ENCODE results near the gene TMEM236. TPM values are rescaled to one million over a fixed set of nuclear protein-coding genes. Genes with fewer than 3 reads are reported as not detected.

Gene TMEM236
- total and polyA plus RNA-seq, 7 donors = 0.15 to 1.0 (median 0.59) TPM

DNA sequence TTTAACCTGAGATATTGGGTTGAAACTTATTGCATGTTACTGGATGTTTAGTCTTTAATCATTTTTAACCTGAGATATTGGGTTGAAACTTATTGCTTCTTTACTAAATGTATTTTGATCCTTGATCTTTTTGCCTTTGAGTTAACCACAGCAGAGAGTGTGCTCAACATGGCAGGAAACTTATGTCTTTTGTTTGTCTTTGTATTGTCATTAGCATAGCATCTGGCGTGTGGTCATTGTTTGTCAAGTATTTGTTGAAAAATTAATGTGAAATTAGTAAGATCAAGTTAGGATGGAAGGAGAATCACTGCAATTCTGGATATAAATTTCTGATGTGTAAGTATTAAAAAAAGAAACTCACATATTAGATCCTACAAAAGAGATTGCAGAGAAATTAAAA, 65.3 kb downstream of the TMEM236 start:
- Histone ChIP-seq H3K4me1 (no peaks in the 10 kb centered on the region), H3K36me3 (ENCODE audit: insufficient read depth in 1 of 2, low read depth in 1 of 2) (no peaks in the 10 kb centered on the region), H3K4me3 (no peak overlapping the region), H3K27ac (no peak overlapping the region), H3K27me3 (ENCODE audit: insufficient read depth in 3 of 3, low read length in 2 of 3) (no peaks in the 10 kb centered on the region), H3K9me3 (no peaks in the 10 kb centered on the region)
- TF ChIP-seq, protein P1, sequence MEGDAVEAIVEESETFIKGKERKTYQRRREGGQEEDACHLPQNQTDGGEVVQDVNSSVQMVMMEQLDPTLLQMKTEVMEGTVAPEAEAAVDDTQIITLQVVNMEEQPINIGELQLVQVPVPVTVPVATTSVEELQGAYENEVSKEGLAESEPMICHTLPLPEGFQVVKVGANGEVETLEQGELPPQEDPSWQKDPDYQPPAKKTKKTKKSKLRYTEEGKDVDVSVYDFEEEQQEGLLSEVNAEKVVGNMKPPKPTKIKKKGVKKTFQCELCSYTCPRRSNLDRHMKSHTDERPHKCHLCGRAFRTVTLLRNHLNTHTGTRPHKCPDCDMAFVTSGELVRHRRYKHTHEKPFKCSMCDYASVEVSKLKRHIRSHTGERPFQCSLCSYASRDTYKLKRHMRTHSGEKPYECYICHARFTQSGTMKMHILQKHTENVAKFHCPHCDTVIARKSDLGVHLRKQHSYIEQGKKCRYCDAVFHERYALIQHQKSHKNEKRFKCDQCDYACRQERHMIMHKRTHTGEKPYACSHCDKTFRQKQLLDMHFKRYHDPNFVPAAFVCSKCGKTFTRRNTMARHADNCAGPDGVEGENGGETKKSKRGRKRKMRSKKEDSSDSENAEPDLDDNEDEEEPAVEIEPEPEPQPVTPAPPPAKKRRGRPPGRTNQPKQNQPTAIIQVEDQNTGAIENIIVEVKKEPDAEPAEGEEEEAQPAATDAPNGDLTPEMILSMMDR (IDR thresholded peaks at IDR 0.05) = no peak
- DNase-seq (no peak), ATAC-seq (no peak)
- WGBS, 3 donors = 73 to 81% (median 77%) methylated on average over 1 of the region's 1 CpG
- intact Hi-C loops (cut with DNase I) = no loop called here

DNA sequence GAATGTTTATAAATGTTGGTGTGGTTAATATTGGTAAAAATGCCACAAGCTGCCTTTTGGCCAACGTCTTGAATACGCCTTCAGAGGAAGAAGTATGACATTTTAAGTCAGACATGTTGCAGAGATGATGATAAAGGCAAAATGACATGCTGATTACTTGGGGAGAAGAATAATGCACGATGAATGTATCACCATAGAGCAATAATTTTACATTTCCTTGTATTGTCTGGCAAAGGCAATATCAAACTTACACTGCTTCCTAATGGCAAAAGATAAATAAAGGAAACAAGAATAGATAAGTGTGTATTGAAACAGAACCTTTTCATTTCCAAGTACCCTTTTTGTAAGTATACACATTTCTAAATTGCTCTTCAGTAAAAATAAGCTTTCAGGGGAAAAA, 65.8 kb downstream of the TMEM236 start:
- DNase-seq (no peak), ATAC-seq (no peak)
- H3K36me3 ChIP-seq (ENCODE audit: insufficient read depth in 1 of 2, low read depth in 1 of 2) = no peaks in the 10 kb centered on the region
- TF ChIP-seq, protein P1 (IDR thresholded peaks at IDR 0.05) = no peak
- 74 to 82% (median 78%) methylated on average over 3 of the region's 3 CpGs for WGBS, 3 donors
- no peak overlapping the region for H3K4me3 ChIP-seq
- no peak overlapping the region for H3K27ac ChIP-seq
- intact Hi-C loops (cut with DNase I) = no loop called here
- no peaks in the 10 kb centered on the region for H3K27me3 ChIP-seq (ENCODE audit: insufficient read depth in 3 of 3, low read length in 2 of 3)
- no peaks in the 10 kb centered on the region for H3K4me1 ChIP-seq
- H3K9me3 ChIP-seq = no peaks in the 10 kb centered on the region

DNA sequence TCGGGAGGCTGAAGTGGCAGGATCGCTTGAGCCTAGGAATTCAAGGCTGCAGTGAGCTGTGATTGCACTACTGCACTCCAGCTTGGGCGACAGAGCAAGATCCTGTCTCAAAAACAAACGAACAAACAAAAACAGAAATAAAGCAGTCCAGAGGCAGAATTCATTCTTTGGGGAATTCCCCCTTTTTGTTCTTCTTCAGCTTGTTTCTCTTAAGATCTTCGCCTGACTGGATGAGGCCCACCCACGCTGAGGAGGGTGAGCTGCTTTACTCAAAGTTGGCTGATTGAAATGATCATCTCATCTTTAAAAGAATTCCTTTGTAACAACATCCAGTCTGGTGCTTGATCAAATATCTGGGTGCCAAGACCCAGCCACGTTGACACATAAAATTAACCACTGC, 67.8 kb downstream of the TMEM236 start:
- ATAC-seq (no peak), DNase-seq (no peak)
- TF ChIP-seq, protein P1 (IDR thresholded peaks at IDR 0.05) = no peak
- WGBS, 3 donors = 75 to 78% (median 78%) methylated on average over 7 of the region's 7 CpGs
- Histone ChIP-seq H3K4me1 (no peaks in the 10 kb centered on the region), H3K27me3 (ENCODE audit: insufficient read depth in 3 of 3, low read length in 2 of 3) (no peaks in the 10 kb centered on the region), H3K27ac (no peak overlapping the region), H3K4me3 (no peak overlapping the region), H3K36me3 (ENCODE audit: insufficient read depth in 1 of 2, low read depth in 1 of 2) (no peaks in the 10 kb centered on the region), H3K9me3 (no peaks in the 10 kb centered on the region)
- intact Hi-C loops (cut with DNase I) = no loop called here

DNA sequence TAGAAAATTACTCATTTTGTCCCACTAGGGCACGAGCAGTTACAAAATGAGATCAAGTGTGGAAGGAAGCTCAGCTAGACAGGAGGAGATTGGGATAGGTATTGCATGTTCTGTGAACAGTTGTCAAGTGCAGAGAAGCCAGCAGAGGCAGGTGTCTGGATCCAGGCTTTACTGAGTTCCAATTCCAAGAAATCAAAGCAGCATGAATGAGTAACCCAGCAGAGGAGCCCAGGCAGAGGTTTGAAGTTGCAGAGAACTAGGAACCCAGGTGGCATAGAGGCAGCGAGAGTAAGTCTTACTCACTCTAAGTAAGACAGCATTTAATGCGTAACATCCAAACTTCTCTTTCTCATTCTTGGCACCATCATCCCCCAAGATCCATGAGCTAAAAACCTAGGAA, 68.9 kb downstream of the TMEM236 start:
- H3K4me1 ChIP-seq = no peaks in the 10 kb centered on the region
- no peaks in the 10 kb centered on the region for H3K27me3 ChIP-seq (ENCODE audit: insufficient read depth in 3 of 3, low read length in 2 of 3)
- H3K36me3 ChIP-seq (ENCODE audit: insufficient read depth in 1 of 2, low read depth in 1 of 2) = no peaks in the 10 kb centered on the region
- WGBS, 3 donors = 62 to 73% (median 64%) methylated on average over 3 of the region's 3 CpGs
- no peak overlapping the region for H3K4me3 ChIP-seq
- H3K9me3 ChIP-seq = no peaks in the 10 kb centered on the region
- ATAC-seq (peak; percentile 53 to 74 (median 66)), DNase-seq (no peak)
- H3K27ac ChIP-seq = no peak overlapping the region
- intact Hi-C loops (cut with DNase I) = no loop called here
- TF ChIP-seq, protein P1 (IDR thresholded peaks at IDR 0.05) = no peak

DNA sequence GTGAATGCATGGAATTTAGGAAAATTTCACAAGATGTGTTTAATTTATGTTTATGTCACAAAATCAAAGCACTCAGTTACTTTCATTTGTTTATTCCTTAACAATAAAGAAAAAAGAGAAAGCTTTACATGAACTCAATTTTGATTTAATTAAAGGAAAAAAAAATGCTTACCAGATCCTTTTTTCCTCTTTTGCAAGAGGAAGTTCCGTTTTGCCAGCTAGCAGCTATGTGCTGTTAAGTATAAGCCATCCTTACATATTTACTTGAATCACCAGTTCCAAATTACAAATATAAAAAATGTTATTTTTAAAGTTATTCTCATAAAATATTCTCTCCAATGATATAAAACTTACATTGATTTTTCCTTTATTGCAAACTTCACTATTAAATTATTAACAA, 69.9 kb downstream of the TMEM236 start:
- no peak overlapping the region for H3K4me3 ChIP-seq
- DNase-seq = no peak

More for the DNA sequence above, 69.9 kb downstream of the TMEM236 start:
- no peaks in the 10 kb centered on the region for H3K27me3 ChIP-seq (ENCODE audit: insufficient read depth in 3 of 3, low read length in 2 of 3)
- no peaks in the 10 kb centered on the region for H3K4me1 ChIP-seq
- no peak for ATAC-seq
- no peak overlapping the region for H3K27ac ChIP-seq
- H3K36me3 ChIP-seq (ENCODE audit: insufficient read depth in 1 of 2, low read depth in 1 of 2) = no peaks in the 10 kb centered on the region
- TF ChIP-seq, protein P1 (IDR thresholded peaks at IDR 0.05) = no peak
- no peaks in the 10 kb centered on the region for H3K9me3 ChIP-seq
- intact Hi-C loops (cut with DNase I) = no loop called here
- WGBS, 3 donors = 50 to 59% (median 57%) methylated on average over 1 of the region's 1 CpG

Measured in psoas muscle (tissue), 8 donors.